ENCODE data around the gene MSANTD2. TPM values are rescaled to one million over a fixed set of nuclear protein-coding genes. Genes with fewer than 3 reads are reported as not detected.

MSANTD2 gene
- total RNA-seq, 3 donors from 2014 or later, result 10.9 to 34.2 (median 27.2) TPM

DNA sequence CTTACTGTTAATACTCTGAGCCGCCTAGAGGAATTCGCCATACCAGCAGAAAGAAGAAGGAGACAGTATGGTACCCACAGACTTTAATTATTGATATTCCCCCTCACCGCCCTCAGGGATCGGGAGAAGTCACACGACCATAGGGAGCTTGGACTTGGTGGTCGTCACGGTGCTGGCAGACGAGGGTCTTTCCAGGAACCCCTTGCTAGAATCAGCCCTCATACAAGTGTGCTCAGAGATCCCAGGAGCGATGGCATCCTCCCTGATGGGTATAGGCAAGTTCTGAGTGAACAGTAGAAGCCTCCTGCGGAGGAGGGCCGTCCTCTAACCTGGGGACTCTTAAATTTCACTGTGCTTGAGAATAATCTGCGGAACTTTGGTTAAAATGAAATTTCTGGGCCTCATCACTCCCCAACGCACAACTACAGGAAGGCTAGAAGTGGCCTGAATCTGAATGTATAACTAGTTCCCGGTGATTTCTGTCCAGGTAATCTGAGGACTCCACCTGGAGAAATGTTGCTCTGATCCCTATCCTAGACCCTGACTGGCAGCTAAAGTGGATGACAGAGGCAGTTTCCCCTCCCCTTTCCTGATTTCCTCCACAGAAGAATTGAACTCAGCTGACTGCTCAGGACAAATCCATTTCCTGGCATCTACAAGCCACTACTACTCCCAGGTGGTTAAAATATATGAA lies 52.7 kb downstream of the MSANTD2 start:
- intact Hi-C loops (cut with DNase I; ENCODE audit: low total_unique reads), result no loop called here
- H3K4me1 ChIP-seq, result no peaks in the 10 kb centered on the region
- H3K27me3 ChIP-seq, result peaks cover 0 to 18% of the 10 kb centered on the region in 2 donors
- H3K4me3 ChIP-seq, result no peak overlapping the region
- peak overlapping the region; percentile 76 to 81 for H3K27ac ChIP-seq
- TF ChIP-seq POLR2A (IDR thresholded peaks at IDR 0.05) (no peak), POLR2AphosphoS5 (IDR thresholded peaks at IDR 0.05) (no peak), CTCF (IDR thresholded peaks at IDR 0.05) (no peak)
- no peaks in the 10 kb centered on the region for H3K9me3 ChIP-seq
- no peaks in the 10 kb centered on the region for H3K36me3 ChIP-seq
- no peak for DNase-seq (ENCODE audit: low spot score in 2 of 2)

DNA sequence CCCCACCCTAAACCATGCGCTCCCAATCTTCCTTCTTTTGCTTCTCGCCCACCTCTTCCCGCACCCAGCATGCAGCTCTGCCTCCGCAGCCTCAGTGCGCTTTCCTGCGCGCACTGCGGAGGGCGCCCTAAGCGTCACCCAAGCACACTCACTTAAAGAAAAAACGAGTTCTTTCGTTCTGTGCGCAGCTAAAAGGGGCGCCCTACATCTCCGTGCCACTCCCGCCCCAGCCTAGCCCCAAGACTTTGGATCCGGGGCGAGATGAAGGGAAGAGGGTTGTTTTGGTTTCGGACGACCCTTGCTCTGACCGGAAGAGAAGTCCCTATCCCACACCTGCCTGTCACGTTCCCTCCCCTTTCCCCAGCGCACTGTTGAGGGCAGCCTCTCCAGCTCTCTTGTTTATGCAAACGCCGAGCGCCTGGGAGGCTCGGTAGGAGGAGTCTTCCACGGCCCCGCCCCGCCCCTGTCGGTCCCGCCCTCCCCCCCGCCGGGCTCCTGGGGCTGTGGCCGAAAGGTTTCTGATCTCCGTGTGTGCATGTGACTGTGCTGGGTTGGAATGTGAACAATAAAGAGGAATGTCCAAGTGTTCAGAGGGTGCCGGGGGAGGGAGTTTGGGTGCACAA lies 53.5 kb downstream of the MSANTD2 start:
- DNase-seq (ENCODE audit: low spot score in 2 of 2), result peak; percentile 75 to 81
- TF ChIP-seq POLR2A (IDR thresholded peaks at IDR 0.05) (no peak), POLR2AphosphoS5 (IDR thresholded peaks at IDR 0.05) (peak; percentile 38 to 58 (median 41)), CTCF (IDR thresholded peaks at IDR 0.05) (peak; percentile 15 to 60 (median 33))
- peak overlapping the region; percentile 76 to 81 for H3K27ac ChIP-seq
- H3K4me3 ChIP-seq, result peak overlapping the region; percentile 44 to 74 (median 63)
- no peaks in the 10 kb centered on the region for H3K9me3 ChIP-seq
- peaks cover 0 to 12% of the 10 kb centered on the region in 2 donors for H3K27me3 ChIP-seq
- no peaks in the 10 kb centered on the region for H3K36me3 ChIP-seq
- no peaks in the 10 kb centered on the region for H3K4me1 ChIP-seq
- intact Hi-C loops (cut with DNase I; ENCODE audit: low total_unique reads), result no loop called here

- H3K4me1 ChIP-seq, result no peaks in the 10 kb centered on the region
- DNase-seq (ENCODE audit: low spot score in 2 of 2), result no peak
- H3K4me3 ChIP-seq, result peak overlapping the region; percentile 44 to 74 (median 63)
- no peak for TF ChIP-seq POLR2A (IDR thresholded peaks at IDR 0.05)
- TF ChIP-seq CTCF (IDR thresholded peaks at IDR 0.05), result peak in 2 of 3 donors; percentile 9 to 20
- TF ChIP-seq POLR2AphosphoS5 (IDR thresholded peaks at IDR 0.05), result no peak
- H3K27ac ChIP-seq, result peak overlapping the region; percentile 76 to 81
- intact Hi-C loops (cut with DNase I; ENCODE audit: low total_unique reads), result no loop called here
- no peaks in the 10 kb centered on the region for H3K9me3 ChIP-seq
- H3K36me3 ChIP-seq, result no peaks in the 10 kb centered on the region
- peaks cover 0 to 6% of the 10 kb centered on the region in 2 donors for H3K27me3 ChIP-seq
Measured at GRCh38 chr11:124745835-124746620, 54.2 kb downstream of the MSANTD2 start.

DNA sequence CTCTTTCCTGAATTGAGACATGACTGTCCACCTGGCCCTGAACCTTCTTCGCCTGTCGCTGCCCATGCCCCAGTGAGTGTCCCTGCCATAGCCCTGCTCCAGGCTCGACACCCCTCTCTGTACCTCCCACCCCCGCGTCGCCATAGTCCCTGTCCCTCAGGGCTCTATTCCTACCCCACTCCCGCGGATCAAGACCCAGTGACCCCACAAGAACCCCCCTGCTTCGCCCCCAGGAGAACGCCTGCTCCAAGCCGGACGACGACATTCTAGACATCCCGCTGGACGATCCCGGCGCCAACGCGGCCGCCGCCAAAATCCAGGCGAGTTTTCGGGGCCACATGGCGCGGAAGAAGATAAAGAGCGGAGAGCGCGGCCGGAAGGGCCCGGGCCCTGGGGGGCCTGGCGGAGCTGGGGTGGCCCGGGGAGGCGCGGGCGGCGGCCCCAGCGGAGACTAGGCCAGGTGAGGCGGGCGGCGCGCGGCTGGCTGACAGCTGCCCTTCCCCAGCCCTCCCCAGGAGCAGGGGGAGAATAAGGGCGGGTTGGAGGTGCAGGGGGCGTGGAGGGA lies 54.9 kb downstream of the MSANTD2 start:
- no peaks in the 10 kb centered on the region for H3K9me3 ChIP-seq
- peak overlapping the region in 2 of 3 donors; percentile 63 to 74 for H3K4me3 ChIP-seq
- TF ChIP-seq POLR2AphosphoS5 (IDR thresholded peaks at IDR 0.05) (no peak), POLR2A (IDR thresholded peaks at IDR 0.05) (no peak), CTCF (IDR thresholded peaks at IDR 0.05) (no peak)
- H3K36me3 ChIP-seq, result no peaks in the 10 kb centered on the region
- no peak for DNase-seq (ENCODE audit: low spot score in 2 of 2)
- H3K27me3 ChIP-seq, result peaks cover 0 to 6% of the 10 kb centered on the region in 2 donors
- no peak overlapping the region for H3K27ac ChIP-seq
- peaks cover 0 to 6% of the 10 kb centered on the region in 2 donors for H3K4me1 ChIP-seq
- intact Hi-C loops (cut with DNase I; ENCODE audit: low total_unique reads), result no loop called here

All from breast epithelium (tissue), 4 donors.